Nucleus accumbens (tissue), 56 donors: ENCODE data around the gene KIF6.

Experiments
- DNase-seq, 56 donors: peaks; one replicate each; lab custom pipeline; 2025; lab: John Stamatoyannopoulos, UW

KIF6 gene

DNA sequence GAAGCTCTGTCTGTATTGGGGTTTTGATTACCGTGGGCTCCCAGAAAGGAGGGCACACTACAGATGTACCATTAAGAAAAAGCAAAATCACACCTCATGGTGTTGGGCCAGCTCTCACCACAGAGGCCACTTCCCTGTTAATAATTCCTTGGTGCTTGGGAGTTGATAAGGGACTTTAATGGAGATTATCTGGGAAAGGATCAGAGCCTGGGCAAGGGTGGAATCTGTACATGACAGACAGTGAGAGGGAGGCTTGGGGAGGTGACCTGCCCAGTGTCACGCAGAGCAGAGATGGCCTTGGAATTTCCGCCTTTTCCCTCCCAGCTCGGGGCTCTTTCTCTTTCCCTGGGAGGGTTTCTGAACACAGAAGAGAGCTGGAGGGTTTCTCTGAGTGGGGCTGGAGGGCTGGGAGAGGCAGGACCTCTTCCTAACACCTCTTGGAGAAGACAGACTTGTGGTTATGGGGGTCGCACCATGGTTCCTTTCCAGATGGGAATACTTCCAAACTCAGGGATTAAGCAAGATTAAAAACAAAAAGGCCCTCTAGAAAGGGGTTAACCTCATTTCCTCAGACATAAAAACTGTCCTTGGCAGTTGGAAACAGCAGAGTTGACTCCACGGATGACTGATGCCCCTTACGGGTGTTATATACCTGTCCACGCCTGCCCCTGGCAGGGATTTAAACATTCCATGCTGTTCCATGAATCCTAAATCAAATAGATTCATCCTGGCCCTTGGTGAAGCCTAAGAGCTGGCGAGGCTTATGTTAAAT is 385.9 kb downstream of the KIF6 start:
- DNase-seq = no peak

DNA sequence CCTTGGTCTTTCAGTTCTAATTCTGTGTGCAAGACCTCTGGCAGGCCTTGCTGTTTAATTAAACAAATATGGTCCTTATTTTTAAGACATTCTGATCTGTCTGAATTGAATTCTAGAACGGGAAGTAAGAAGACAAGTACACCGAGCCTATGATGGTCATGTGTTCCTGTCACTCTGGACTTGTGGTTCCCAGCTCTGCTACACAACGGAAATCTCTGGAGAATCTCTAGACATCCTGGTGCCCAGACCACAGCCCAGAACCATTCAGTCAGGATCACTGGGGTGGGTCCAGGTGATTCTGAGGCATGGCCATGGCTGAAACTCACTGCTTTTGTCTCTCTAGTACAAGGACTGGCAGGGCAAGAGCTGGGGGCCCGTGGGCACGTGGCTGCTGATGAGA is 386.8 kb downstream of the KIF6 start:
- peak in 1 of 56 donors; percentile 10 for DNase-seq

DNA sequence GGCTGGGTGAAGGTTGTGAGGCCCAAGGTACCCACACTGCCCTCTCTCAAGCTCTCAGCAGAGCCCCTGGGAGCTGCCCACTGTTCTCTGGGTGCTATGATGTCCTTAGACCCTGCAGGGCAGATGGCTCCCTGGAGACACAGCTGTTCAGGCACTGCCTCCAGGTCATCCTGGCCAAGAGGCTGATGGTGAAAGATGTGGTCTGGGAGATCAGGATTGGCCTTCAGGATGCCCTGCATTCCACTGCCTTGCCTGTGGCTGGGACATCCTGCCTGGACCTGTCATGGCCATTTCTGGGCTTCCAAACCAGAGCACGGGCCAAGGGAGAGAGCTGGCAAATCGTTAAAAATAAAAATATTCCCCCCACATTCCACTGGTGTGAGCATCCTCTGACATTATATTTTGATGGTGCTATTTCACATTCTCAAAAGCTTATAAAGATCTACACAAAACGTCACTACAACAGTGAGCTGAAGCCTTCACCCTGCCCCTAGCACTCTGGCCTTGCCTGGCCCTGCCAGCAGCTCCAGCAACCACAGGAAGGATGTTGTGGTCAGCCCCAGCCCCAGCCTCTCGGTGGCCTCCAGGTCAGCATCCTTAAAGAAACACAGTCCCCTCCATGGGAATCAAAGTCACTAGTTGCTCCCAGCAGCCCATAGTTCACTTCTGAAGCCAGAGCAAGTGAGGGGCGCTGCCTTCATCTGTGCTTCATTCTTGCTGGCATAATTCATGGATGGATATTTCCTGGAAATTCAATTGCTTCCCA is 389.2 kb downstream of the KIF6 start:
- peak in 7 of 56 donors; percentile 7 to 29 (median 10) for DNase-seq

DNA sequence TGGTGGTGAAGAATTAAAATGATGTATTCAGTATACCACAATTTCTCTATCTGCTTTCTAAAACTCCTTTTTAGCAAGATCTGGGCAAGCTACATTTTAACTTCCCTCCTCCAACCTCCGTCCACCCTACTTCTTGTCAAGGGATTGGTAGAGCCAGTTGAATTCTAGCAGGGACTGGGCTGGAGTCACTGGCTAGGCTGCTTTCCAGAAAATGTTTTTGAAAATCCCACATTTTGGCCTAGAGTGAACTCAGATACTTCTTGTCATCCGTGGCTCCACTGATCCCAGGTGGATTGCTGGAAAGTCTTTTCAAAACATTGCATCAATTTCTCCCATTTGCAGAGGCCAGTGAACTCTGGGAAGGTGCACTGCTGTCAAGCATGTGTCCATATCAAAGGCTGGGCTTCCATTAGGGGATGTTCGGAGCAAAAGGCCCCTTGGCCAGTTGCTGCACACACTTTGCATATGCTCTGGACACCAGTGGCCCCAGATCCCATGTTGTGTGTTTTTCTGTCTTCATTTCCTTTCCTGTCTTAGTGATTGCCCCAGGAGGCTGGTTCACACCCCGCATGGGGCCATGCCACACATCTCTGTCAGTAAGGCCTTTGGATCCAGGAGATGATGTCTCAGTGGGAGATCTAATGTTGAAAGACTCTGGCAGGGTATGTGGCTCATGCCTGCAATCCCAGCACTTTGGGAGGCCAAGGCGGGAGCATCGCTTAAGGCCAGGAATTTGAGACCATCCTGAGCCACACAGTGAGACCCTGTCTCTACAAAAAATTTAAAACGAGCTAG is 391.4 kb downstream of the KIF6 start:
- DNase-seq = no peak

DNA sequence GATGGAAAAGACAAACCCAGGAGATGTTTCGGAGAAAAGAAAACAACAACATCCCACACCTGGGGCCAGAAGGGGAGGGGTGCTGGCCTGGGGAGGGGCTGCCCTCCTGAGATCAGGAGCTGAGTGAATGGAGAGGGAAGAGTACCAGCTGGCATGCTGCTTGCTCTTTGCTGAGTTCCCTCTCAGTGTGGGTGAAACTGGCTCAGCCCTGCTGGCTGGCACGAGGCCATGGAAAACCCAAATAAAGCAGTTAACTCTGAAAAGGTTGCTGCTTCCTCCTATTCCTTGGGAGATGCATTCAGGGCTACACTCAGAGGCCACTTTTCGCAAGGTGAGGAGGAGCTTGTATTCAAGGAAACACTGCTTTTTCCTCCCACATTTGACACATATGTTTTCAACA is 394.7 kb downstream of the KIF6 start:
- peak in 16 of 56 donors; percentile 3 to 58 (median 11) for DNase-seq

DNA sequence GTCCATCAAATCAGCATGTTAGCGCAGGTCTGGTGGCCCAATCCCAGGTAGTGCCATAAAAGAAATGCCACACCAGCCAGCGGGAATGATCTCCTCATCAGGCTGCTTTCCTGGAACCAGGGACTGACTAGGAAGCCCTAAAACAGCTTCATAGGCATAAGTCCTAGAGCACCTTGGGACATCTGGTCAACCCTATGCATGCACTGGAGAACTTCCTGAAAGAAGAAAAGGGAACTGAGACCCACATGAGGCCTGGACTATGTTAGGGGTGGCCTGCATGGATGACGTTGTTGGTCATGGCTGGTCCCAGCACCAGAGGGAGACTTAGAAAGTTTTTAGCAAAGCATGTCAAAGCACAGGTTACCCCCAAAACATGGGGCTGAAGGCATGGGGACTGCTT is 395.2 kb downstream of the KIF6 start:
- DNase-seq = peak in 2 of 56 donors; percentile 2 to 6

DNA sequence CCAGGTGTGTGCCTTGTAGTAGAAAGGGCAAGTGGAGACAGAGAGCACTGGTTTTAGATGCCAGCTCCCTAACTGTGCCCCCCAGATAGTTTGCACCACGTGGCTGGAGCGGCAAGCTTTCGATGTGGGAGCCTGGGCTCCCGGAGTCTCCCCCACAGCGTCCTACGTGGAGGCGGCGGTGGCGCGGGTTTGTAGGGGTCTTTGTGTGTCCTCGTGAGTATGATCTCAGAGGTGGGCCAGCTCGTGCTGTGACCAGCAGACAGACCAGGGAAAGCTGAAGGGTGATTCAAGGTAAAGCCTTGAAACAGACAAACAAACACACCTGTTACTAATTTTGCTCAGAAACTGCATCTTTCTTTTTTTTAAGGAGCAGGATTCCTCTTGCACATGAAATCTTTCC is 397.1 kb downstream of the KIF6 start:
- no peak for DNase-seq

DNA sequence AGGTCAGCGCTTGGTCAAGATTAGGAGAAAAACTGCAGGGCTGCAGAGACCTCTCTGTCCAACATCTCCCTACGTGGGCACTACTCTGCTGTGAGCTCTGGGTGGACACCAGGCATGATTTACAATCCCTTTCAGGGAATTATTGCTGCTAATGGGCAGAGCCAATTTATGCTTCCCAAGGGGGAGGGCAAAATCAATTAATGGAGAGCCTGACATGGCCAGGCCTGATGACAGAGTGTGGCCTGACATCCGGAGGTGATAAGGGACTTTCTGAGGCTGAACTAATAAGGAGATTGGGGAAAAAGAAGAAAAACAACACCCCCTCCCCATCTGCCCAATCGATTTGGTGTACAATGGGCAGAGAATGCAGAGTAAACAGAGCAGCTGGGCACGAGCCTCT is 397.7 kb downstream of the KIF6 start:
- no peak for DNase-seq

DNA sequence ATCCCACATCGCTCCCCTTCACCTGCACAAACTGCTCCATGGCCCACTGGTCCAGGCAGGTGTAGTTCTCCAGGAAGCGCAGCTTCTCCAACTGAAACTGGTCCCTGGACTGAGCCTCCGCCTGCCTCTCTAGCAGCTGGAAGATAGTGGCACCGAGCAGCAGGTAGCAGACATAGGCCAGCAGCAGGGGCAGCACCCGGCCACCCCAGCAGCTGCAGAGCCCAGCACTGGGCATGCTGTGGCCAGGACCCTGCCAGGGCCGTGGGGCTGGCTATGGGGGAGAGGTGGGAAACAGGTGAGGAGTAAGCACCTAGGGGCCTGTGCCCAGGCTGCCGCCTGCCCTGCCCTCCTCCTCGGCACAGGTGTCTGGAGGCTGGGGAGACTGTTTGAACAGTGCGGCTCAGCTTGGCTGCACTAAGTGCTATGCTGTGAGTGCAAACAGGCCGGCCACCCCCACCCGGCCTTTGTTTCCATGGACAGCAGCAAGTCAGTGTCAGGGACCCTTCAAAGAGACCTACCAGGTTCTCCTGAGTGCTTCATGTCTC is 402.8 kb downstream of the KIF6 start, which contains the start of gene KCNK16:
TSS of gene KCNK16 (minus strand) at position 397 of the 545 bp plus-strand sequence. CDS start at position 235, 162 bp downstream.
- no peak for DNase-seq

DNA sequence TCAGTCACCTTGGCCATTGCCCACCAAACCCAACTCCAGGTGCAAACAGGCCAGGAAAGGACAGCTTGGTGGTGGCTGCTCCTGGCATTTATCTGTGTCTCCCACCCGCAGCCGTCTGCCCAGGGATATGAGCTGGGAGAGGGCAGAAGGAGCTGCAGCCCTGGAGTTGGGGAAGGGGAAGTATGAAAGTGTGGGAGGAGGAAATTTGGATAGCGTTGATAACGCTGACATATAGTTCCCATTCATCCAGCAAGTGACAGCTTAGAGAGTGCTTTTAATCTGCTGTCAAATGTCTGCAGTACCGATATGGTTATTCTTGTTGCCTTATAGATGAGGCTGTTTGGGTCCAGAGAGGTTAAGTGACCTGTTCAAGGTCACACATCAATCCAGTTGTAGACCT is 403.4 kb downstream of the KIF6 start:
- DNase-seq = no peak

DNA sequence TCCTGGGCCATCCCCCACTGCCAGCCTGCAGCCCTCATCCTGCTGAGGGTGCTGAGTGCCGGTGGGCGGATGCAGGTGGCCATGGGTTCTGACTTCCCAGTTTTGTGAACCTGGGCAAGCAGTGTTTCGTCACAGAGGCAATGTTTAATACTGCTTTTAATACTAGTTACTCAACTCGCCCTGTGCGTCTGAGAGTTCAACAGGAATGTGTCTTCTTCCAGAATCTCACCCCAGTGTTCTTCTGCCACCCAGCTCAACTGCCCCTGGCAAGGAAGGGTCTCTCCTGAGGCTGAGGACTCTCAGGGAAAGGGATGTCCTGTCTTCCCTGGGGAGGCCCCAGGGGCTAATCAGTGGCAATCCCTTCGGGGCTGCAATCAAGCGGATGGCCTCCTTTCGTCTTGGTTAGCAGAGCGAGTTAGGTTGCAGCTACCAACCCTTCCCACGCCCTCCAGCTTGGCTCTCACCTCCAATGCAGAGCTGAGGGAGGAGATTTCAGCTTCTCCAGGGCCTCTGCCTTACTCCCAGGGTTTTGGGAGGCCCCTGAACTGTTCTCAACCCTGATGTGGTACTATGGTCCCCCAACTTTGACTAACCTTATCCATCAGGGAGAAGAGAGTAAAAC is 404.7 kb downstream of the KIF6 start:
- DNase-seq = no peak

DNA sequence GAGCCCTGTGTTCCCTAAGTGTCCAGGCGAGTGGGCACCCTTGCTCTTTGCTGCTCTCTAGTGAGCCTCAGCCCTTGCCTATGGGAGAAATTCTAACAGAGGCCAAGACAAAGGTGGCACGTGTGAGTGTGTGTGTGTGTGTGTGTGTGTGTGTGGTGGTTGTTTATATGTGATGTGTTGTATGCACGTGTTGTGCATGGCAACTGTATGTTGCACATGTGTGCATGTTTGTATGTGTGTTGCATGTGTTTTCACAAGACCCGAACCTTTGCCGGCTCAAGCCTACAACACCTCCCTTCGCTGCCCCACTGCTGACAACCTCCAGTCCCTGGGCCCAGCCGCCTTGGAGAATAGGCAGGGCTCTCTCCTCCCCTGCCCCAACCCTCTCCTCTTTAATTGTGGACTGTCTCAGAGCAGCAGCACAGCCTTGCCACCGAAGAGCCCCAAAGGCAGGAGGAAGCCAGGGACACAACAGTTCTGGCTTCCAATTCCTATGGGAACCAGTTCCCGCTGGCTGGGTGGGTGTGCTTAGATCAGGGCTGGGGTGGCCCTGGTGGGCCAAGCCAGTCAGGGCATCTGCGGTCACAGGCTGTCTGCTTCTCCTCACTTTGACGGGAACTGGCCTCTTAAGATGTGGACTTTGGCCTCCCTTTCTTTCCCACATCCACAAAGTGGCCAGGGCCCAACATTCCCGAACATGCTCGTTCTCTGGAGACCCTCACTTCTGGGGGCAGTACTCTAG is 405.4 kb downstream of the KIF6 start:
- no peak for DNase-seq

DNA sequence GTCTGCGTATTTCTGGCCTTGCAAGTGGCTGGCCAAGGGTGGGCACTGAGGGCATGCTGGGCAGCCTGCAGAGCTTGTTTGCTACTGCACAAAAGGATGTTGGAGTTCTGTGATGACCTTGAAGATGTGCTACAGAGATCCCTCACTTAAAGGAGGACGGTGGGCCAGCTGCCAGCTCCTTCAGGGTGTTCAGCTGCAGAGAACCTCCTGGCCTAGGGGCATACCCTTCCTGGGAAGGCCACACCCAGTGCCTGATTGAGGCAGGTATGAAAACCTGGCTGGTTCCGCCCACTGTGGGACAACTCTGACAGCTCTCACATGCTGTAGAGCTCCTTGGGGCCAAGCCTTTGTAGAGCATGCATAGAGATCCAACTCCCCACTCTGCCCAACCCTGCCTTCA is 408.0 kb downstream of the KIF6 start:
- no peak for DNase-seq

DNA sequence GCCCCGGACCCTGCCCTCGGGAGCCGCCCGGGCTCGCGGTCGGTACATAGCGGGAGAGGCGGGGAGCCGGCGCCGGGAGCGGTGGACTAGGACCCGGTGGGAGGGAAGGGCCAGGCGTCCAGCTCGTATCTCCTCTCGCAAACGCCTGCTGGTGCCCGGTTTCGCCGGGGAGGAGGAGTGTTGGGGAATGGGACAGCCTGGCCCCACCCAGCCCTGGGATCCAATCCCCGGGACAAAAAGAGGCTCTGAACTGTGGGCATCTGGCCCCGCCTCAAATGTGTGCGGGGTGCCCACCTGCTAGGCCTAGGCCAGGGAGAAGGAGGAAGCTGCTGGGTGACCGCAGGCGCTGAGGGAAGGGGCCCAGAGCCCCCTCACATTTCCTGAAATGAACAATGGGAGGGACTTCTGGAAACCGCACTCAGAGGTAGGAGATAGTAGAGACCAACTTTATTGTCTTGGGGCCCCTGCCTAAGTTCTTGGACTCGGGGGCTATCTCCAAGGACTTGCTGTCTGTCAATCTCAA is 410.9 kb downstream of the KIF6 start, which contains the start of gene KCNK17:
TSS of gene KCNK17 (minus strand) at position 147 of the 523 bp plus-strand sequence. CDS start at position 48, 99 bp downstream.
- DNase-seq = no peak

DNA sequence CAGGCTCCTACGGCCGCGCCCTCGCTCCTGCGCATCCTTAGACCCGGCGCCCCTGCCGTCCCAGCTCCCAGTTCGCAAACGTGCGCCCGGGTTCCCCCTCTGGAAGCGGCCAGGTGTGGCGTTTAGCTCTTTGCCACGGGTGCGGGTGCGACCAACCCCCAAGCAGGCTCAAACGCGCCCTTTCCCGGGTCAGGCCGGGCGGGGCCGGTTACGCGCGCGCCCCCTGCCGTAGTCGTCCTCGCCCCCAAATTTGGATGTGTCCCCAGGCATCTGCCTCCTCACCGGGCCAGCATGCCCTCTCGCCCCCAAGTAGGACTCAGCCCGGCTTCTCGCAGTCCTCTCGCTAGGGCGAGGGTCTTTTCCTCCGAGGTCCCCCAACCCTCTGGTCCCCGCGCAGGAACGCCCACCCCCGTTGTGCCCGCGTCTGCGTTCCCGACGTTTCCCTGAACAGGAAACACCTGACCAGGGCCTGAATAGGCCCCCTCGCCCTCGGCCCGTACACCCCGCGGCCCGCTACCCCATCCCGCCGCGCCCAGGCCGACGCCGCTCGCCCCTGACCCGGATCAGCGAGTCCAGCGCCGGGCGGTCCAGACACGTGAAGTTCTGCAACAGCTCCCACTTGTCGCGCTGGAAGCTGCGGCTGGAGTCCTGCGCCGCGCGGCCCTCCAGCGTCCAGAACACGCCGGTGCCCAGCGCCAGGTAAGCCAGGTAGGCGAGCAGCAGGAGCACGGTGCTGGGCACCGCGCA is 411.5 kb downstream of the KIF6 start:
- DNase-seq = no peak

DNA sequence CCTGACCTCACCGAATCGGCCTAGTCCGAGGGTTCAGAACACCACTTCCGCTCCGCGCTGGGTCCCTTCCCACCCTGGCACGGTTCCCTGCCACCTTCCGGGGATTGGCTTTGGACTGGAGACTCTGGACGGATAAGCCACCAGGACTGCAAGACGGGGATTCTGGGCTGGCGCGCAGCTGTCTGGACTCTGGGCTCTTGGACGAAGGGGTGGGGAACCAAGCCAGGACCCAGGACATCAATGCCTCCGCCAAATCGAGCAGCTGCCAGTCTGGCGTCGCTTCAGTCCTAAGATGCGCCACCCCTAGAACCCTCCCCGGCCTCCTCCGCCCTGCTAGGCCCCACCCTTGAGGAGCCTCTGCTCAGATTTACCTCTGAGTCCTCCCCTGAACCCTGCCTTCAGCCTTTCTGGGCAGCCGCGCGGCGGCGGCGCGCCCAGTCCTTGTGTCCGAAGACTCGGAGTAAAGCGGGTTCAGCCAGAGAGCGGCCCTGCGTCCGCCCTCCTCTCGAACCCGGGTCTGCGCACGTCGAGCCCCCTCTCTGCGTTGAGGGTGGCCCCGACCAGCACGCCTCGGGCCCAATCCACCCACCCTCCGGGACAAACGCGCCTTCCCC is 412.2 kb downstream of the KIF6 start:
- DNase-seq = peak in 1 of 56 donors; percentile 3

DNA sequence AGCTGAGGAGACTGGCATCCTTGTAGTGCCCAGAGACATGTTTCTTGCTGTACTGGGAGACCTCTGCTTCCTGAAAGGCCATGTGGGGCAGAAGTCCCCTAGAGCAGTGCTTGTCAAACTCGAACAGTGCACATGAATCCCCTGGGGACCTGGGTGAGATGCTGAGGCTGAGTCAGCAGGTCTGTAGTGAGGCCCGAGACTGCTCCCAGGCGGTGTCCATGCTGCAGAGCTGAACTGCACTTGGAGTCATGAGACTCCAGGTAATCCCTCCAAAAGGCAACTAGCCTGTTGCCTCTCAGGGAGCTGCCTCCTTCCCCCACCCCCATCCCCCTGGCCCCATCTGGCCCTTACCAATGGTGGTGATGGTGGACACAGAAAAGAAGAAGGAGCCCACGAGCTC is 414.7 kb downstream of the KIF6 start:
- no peak for DNase-seq
